GM12878 (cell line): ENCODE results near the gene ZBTB44. TPM values are rescaled to one million over a fixed set of nuclear protein-coding genes. Genes with fewer than 3 reads are reported as not detected.

ENCODE experiments used
- ATAC-seq: fragments of 200-7000 bp; cut with Tn5 transposase; 3 replicates; pipeline ENCODE4 v1.9.1; 2020; ENCODE audit warnings: mild to moderate bottlenecking, moderate library complexity
- BruUV-seq: library from RNA; stranded (reverse); fragments of 400-500 nt; replicated peaks from 2 replicates; lab custom pipeline; 2021; lab: Mats Ljungman, UMichigan
- CTCF ChIA-PET: fragments of 300-600 bp; sonication (Branson Sonifier 250); formaldehyde crosslinking; extraction: SDS; loops from one replicate; lab custom pipeline; 2021; ENCODE audit warnings: inconsistent platforms; lab: Yijun Ruan, JAX
- POLR2A ChIA-PET: fragments of 350-600 bp; formaldehyde crosslinking; extraction: SDS; loops from one replicate; lab custom pipeline; 2021; ENCODE audit warnings: inconsistent platforms; lab: Charles Lee
- RAD21 ChIA-PET: fragments of 300-600 bp; sonication (Branson Sonifier 250); formaldehyde crosslinking; loops from one replicate; lab custom pipeline; 2023; ENCODE audit warnings: antibody characterized with exemption; ENCODE audit not compliant: unreplicated experiment; lab: Charles Lee
- SMC1A ChIA-PET: fragments of 300-600 bp; sonication (Branson Sonifier 250); formaldehyde crosslinking; loops from one replicate; lab custom pipeline; 2023; ENCODE audit not compliant: unreplicated experiment, uncharacterized antibody; lab: Charles Lee
- DNase-seq: peaks from one replicate; pipeline ENCODE4 v3.0.0-alpha.2; 2011; ENCODE audit warnings: low read depth, low spot score
- FAIRE-seq: peaks from 3 replicates; lab custom pipeline; 2011; peaks lifted over from hg19 to GRCh38; lab: Jason Lieb, UNC
- H2AFZ ChIP-seq: 2 replicates; pipeline ENCODE4 v1.6.0; 2011; ENCODE audit warnings: low read depth, low read length, control low read depth; ENCODE audit not compliant: control insufficient read depth
- H3K27ac ChIP-seq: 2 replicates; pipeline ENCODE4 v1.5.1; 2011; ENCODE audit warnings: control low read depth; ENCODE audit not compliant: control insufficient read depth, insufficient read depth
- H3K27me3 ChIP-seq, 2 experiments: replicated peaks in 1 of 2; 2 replicates each; pipeline versions ENCODE4 v1.6.0 to v1.6.1; 2011; ENCODE audit warnings: low read length in 1 of 2; ENCODE audit not compliant: control insufficient read depth in 2 of 2, insufficient read depth in 2 of 2
- H3K36me3 ChIP-seq, 2 experiments: 2 replicates each; pipeline ENCODE4 v1.5.1; 2011; ENCODE audit warnings: low read length in 1 of 2; ENCODE audit not compliant: control insufficient read depth in 2 of 2, insufficient read depth in 2 of 2
- H3K4me1 ChIP-seq: 2 replicates; pipeline ENCODE4 v1.6.1; 2011; ENCODE audit warnings: mild to moderate bottlenecking, low read length, moderate library complexity, mixed read lengths; ENCODE audit not compliant: control insufficient read depth, insufficient read depth
- H3K4me2 ChIP-seq: 2 replicates; pipeline ENCODE4 v1.6.0; 2011; ENCODE audit warnings: control low read depth; ENCODE audit not compliant: control insufficient read depth, insufficient read depth
- H3K4me3 ChIP-seq: fragments of 200-600 bp; sonication (generic); 2 replicates; pipeline ENCODE4 v1.5.1; 2016
- H3K79me2 ChIP-seq: 2 replicates; pipeline ENCODE4 v1.6.0; 2011; ENCODE audit warnings: low read length; ENCODE audit not compliant: control insufficient read depth, insufficient read depth
- H3K9ac ChIP-seq: 2 replicates; pipeline ENCODE4 v1.8.0; 2011; ENCODE audit warnings: low read length, control low read depth, mixed read lengths; ENCODE audit not compliant: control insufficient read depth, insufficient read depth
- H3K9me3 ChIP-seq: replicated peaks from 3 replicates; pipeline ENCODE4 v1.5.1; 2011; ENCODE audit warnings: mild to moderate bottlenecking, low read length; ENCODE audit not compliant: control insufficient read depth, insufficient read depth
- H4K20me1 ChIP-seq: 2 replicates; pipeline ENCODE4 v1.6.0; 2011; ENCODE audit not compliant: control insufficient read depth, insufficient read depth
- BACH1 ChIP-seq: fragments of 450-650 bp; IDR thresholded peaks from 2 replicates; pipeline ENCODE4 v1.6.1; 2017; ENCODE audit warnings: mild to moderate bottlenecking, borderline replicate concordance
- BMI1 ChIP-seq: fragments of 450-650 bp; IDR thresholded peaks from 2 replicates; pipeline ENCODE4 v1.6.1; 2016; ENCODE audit warnings: mild to moderate bottlenecking, moderate library complexity, borderline replicate concordance
- CEBPB ChIP-seq, 2 experiments: fragments of 150-350 bp in 1 of 2; IDR thresholded peaks; 2 replicates each; pipeline ENCODE4 v1.6.1; 2012 to 2014; ENCODE audit warnings: low read depth in 2 of 2, low read length in 2 of 2, borderline replicate concordance in 1 of 2, inconsistent platforms in 1 of 2
- FOS ChIP-seq: IDR thresholded peaks from 3 replicates; pipeline ENCODE4 v1.6.1; 2011; ENCODE audit warnings: borderline replicate concordance; ENCODE audit not compliant: insufficient read length; ENCODE audit errors: extremely low read depth
- HDGF ChIP-seq: fragments of 450-650 bp; IDR thresholded peaks from 2 replicates; pipeline ENCODE4 v1.6.1; 2016; ENCODE audit warnings: antibody characterized with exemption
- KLF5 ChIP-seq: fragments of 450-650 bp; IDR thresholded peaks from 2 replicates; pipeline ENCODE4 v1.6.1; 2014; ENCODE audit warnings: mild to moderate bottlenecking; ENCODE audit not compliant: partially characterized antibody
- MEF2B ChIP-seq: fragments of 450-650 bp; IDR thresholded peaks from 2 replicates; pipeline ENCODE4 v1.6.1; 2018; ENCODE audit warnings: mild to moderate bottlenecking, moderate library complexity; ENCODE audit not compliant: partially characterized antibody, poor library complexity, severe bottlenecking
- MTA2 ChIP-seq: fragments of 450-650 bp; IDR thresholded peaks from 2 replicates; pipeline ENCODE4 v1.6.1; 2016; ENCODE audit warnings: low read depth, mild to moderate bottlenecking, moderate library complexity
- NR2C2 ChIP-seq: IDR thresholded peaks from 2 replicates; pipeline ENCODE4 v1.6.1; 2011; ENCODE audit warnings: borderline replicate concordance, low read depth; ENCODE audit not compliant: control insufficient read depth, insufficient read length
- POU2F2 ChIP-seq: IDR thresholded peaks from 3 replicates; pipeline ENCODE4 v1.6.1; 2011; ENCODE audit warnings: low read depth, mild to moderate bottlenecking, low read length, borderline replicate concordance
- SIN3A ChIP-seq: IDR thresholded peaks from 2 replicates; pipeline ENCODE4 v1.6.1; 2012; ENCODE audit warnings: low read depth, low read length, improper control_type of control experiment
- STAT1 ChIP-seq: fragments of 450-650 bp; conservative IDR thresholded peaks from 2 replicates; pipeline ENCODE4 v1.6.1; 2014; ENCODE audit warnings: antibody characterized with exemption, mild to moderate bottlenecking
- ZNF24 ChIP-seq: fragments of 450-650 bp; IDR thresholded peaks from 2 replicates; pipeline ENCODE4 v1.6.1; 2017; ENCODE audit warnings: antibody characterized with exemption, mild to moderate bottlenecking
- ZZZ3 ChIP-seq: IDR thresholded peaks from 2 replicates; pipeline ENCODE4 v1.6.1; 2011; ENCODE audit warnings: low read depth; ENCODE audit not compliant: control insufficient read depth, insufficient read length
- WGBS: methylation state at CpG from one replicate; pipeline ENCODE4 v1.1.6; 2016; ENCODE audit warnings: low lambda C conversion rate; ENCODE audit not compliant: insufficient replicate concordance, insufficient coverage; ENCODE audit errors: missing lambda C conversion rate; 5-methylcytosine and 5-hydroxymethylcytosine counted together
- in situ Hi-C: fragments of 300-500 bp; cut with MboI; formaldehyde crosslinking; loops from 9 replicates; pipeline ENCODE4 v1.14.3; 2018; ENCODE audit warnings: mixed read lengths
- intact Hi-C: fragments of 100-400 bp; cut with micrococcal nuclease; formaldehyde crosslinking; loops from one replicate; pipeline ENCODE4 v1.14.2; 2022; ENCODE audit not compliant: unreplicated experiment
- polyA plus RNA-seq, 11 experiments: library from polyadenylated mRNA; depleted of rRNA in 4 of 11; unstranded in 6 of 11; stranded (reverse) in 5 of 11; fragments of >200 nt; fragmentation: Nextera tagmentation in 4 of 11; fragmentation: Illumina TruSeq in 1 of 11; extraction: Ambion mirVana in 4 of 11; extraction: Trizol in 1 of 11; gene quantifications; 1 replicate in 1 of 11; 2 replicates in 10 of 11; pipeline versions ENCODE4 v1.2.1 to v1.2.3, GENCODE V29; 2011 to 2016; ENCODE audit warnings: inconsistent platforms in 2 of 11, missing spikeins in 2 of 11, low read depth in 1 of 11
- total RNA-seq, 4 experiments: library from RNA; depleted of rRNA in 3 of 4; stranded (reverse); fragments of >200 nt in 3 of 4; fragmentation: Illumina TruSeq in 1 of 4; extraction: Trizol in 1 of 4; gene quantifications; 2 replicates each; pipeline versions ENCODE4 v1.2.1 to v1.2.3, GENCODE V29; 2013 to 2021
- TF ChIP-seq, protein P1 (sequence below): fragments of 450-650 bp; conservative IDR thresholded peaks from 2 replicates; pipeline ENCODE4 v1.6.1; 2017; ENCODE audit warnings: mild to moderate bottlenecking, moderate library complexity
- TF ChIP-seq, protein P2 (sequence below): fragments of 450-650 bp; IDR thresholded peaks from 2 replicates; pipeline ENCODE4 v1.6.1; 2016; ENCODE audit warnings: mild to moderate bottlenecking
- TF ChIP-seq, protein P3 (sequence below): IDR thresholded peaks from 2 replicates; pipeline ENCODE4 v1.6.1; 2011; ENCODE audit warnings: low read depth, mild to moderate bottlenecking, low read length, moderate library complexity, borderline replicate concordance; ENCODE audit errors: extremely low read depth
- TF ChIP-seq, protein P4 (sequence below): IDR thresholded peaks from 2 replicates; pipeline ENCODE4 v1.6.1; 2012; ENCODE audit warnings: low read depth, low read length, improper control_type of control experiment
- TF ChIP-seq, protein P5 (sequence below): IDR thresholded peaks from 2 replicates; pipeline ENCODE4 v1.6.1; 2012; ENCODE audit warnings: low read depth, low read length, improper control_type of control experiment

Gene ZBTB44
- total and polyA plus RNA-seq, 10 of the 15 experiments (the other 5 are each of a cell fraction or from before 2014, with no cell fraction given) = 2.8 to 38.2 (median 12.2) TPM

DNA sequence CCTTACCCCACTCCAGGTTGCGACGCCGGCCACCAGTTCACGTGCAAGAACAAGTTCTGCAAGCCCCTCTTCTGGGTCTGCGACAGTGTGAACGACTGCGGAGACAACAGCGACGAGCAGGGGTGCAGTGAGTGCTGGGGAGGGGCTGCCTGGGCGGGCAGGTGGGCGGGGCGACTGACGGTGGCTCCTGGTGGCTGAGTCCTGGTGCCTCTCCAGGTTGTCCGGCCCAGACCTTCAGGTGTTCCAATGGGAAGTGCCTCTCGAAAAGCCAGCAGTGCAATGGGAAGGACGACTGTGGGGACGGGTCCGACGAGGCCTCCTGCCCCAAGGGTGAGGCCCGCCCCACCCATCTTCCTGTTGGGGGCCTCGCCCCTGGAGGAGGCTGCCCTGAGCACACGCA lies 116.4 kb downstream of the ZBTB44 start (continued):
- no peak for TF ChIP-seq SIN3A
- no peak for TF ChIP-seq STAT1

DNA sequence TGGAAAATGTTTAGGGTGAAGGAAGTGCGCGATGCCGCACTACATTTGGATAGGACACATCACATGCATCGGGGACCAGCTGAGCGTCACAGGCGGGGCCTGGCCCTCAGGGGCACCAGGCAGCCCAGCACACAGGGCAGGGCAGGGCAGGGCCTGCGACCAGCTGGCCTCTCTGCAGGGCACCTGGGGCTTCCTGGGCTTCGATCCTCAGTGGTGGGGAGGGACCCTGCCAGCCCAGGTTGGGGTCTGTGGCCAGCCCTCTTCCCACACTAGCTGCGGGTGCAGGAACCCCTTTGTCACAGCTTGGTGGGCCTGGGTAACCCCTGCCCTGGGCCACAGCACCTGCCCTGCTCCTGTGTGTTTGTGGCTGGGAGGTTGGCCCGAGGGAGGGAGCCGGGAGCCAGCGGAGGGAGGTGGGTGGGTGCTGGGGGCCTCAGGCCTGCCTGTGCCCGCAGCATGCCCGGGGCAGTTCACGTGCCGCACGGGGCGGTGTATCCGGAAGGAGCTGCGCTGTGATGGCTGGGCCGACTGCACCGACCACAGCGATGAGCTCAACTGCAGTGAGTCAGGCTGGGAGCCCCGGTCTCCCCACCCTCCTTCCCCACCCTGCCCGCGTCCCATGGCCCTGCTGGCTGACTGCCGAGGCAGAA lies 117.2 kb downstream of the ZBTB44 start:
- FAIRE-seq (no peak), ATAC-seq (no peak), DNase-seq (no peak)
- Histone ChIP-seq H3K4me2 (no peak overlapping the region), H3K4me3 (no peak overlapping the region), H3K36me3 (peaks cover 0 to 2% of the 10 kb centered on the region in 2 experiments; a peak in 1 of 4 replicates), H3K27ac (no peak overlapping the region), H3K9me3 (no peaks in the 10 kb centered on the region), H3K9ac (no peak overlapping the region), H4K20me1 (no peaks in the 10 kb centered on the region), H2AFZ (no peak overlapping the region), H3K27me3 (no peaks in the 10 kb centered on the region), H3K4me1 (no peaks in the 10 kb centered on the region), H3K79me2 (no peaks in the 10 kb centered on the region)
- WGBS = 70% methylated on average over 24 of the region's 27 CpGs
- ChIA-PET CTCF (no interaction called here), POLR2A (no interaction called here), SMC1A (no interaction called here), RAD21 (no interaction called here)
- BruUV-seq = no TSS peak
- intact Hi-C loops (no loop called here), in situ Hi-C loops (no loop called here)
- TF ChIP-seq MEF2B (no peak), ZZZ3 (no peak), CEBPB (IDR thresholded peaks at IDR 0.05; ENCODE audit: borderline replicate concordance in 1 of 2, low read depth in 2 of 2, low read length in 2 of 2) (no peak), ZNF24 (no peak), NR2C2 (no peak), BACH1 (no peak), POU2F2 (no peak), MTA2 (no peak), KLF5 (no peak), FOS (no peak), HDGF (no peak), BMI1 (no peak)
- TF ChIP-seq, protein P1, sequence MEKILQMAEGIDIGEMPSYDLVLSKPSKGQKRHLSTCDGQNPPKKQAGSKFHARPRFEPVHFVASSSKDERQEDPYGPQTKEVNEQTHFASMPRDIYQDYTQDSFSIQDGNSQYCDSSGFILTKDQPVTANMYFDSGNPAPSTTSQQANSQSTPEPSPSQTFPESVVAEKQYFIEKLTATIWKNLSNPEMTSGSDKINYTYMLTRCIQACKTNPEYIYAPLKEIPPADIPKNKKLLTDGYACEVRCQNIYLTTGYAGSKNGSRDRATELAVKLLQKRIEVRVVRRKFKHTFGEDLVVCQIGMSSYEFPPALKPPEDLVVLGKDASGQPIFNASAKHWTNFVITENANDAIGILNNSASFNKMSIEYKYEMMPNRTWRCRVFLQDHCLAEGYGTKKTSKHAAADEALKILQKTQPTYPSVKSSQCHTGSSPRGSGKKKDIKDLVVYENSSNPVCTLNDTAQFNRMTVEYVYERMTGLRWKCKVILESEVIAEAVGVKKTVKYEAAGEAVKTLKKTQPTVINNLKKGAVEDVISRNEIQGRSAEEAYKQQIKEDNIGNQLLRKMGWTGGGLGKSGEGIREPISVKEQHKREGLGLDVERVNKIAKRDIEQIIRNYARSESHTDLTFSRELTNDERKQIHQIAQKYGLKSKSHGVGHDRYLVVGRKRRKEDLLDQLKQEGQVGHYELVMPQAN = no peak
- TF ChIP-seq, protein P2, sequence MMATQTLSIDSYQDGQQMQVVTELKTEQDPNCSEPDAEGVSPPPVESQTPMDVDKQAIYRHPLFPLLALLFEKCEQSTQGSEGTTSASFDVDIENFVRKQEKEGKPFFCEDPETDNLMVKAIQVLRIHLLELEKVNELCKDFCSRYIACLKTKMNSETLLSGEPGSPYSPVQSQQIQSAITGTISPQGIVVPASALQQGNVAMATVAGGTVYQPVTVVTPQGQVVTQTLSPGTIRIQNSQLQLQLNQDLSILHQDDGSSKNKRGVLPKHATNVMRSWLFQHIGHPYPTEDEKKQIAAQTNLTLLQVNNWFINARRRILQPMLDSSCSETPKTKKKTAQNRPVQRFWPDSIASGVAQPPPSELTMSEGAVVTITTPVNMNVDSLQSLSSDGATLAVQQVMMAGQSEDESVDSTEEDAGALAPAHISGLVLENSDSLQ = no peak
- TF ChIP-seq, protein P3, sequence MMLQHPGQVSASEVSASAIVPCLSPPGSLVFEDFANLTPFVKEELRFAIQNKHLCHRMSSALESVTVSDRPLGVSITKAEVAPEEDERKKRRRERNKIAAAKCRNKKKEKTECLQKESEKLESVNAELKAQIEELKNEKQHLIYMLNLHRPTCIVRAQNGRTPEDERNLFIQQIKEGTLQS = no peak
- TF ChIP-seq, protein P4, sequence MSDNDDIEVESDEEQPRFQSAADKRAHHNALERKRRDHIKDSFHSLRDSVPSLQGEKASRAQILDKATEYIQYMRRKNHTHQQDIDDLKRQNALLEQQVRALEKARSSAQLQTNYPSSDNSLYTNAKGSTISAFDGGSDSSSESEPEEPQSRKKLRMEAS = no peak
- TF ChIP-seq, protein P5, sequence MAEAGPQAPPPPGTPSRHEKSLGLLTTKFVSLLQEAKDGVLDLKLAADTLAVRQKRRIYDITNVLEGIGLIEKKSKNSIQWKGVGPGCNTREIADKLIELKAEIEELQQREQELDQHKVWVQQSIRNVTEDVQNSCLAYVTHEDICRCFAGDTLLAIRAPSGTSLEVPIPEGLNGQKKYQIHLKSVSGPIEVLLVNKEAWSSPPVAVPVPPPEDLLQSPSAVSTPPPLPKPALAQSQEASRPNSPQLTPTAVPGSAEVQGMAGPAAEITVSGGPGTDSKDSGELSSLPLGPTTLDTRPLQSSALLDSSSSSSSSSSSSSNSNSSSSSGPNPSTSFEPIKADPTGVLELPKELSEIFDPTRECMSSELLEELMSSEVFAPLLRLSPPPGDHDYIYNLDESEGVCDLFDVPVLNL = no peak
